Measurements from ENCODE around the gene RBFOX2. TPM values are rescaled to one million over a fixed set of nuclear protein-coding genes. Genes with fewer than 3 reads are reported as not detected.

Gene RBFOX2
- total and polyA plus RNA-seq, 2 donors (not counting 3 experiments of a cell fraction or from before 2014, with no cell fraction given), result 125 to 142 TPM

GRCh38 chr22:35998748-35999147 lies 29.9 kb downstream of the RBFOX2 start:
- Histone ChIP-seq H3K4me2 (ENCODE audit: insufficient read depth, low read length) (no peak overlapping the region), H3K9me1 (replicated peaks; ENCODE audit: control insufficient read depth, extremely low read depth, insufficient read depth, low read length) (no peaks in the 10 kb centered on the region), H3K27me3 (ENCODE audit: control insufficient read depth in 2 of 2, insufficient read depth in 2 of 2, low read length in 2 of 2) (no peaks in the 10 kb centered on the region), H3K27ac (ENCODE audit: insufficient read depth, low read depth, low read length) (no peak overlapping the region), H3K4me3 (replicated peaks in 1 of 3; ENCODE audit: insufficient read depth in 1 of 3, low read depth in 1 of 3, low read length in 3 of 3) (no peak overlapping the region), H4K20me1 (replicated peaks; ENCODE audit: control insufficient read depth, extremely low read depth, insufficient read depth, low read length) (no peaks in the 10 kb centered on the region), H2AFZ (ENCODE audit: low read depth, low read length) (no peak overlapping the region), H3K36me3 (ENCODE audit: control insufficient read depth in 2 of 2, extremely low read depth in 1 of 2, insufficient read depth in 2 of 2, low read length in 2 of 2) (no peaks in the 10 kb centered on the region), H3K9me3 (replicated peaks; ENCODE audit: control insufficient read depth, insufficient read depth, low read length) (no peaks in the 10 kb centered on the region), H3K4me1 (ENCODE audit: control insufficient read depth, extremely low read depth, insufficient read depth, low read length) (peaks cover 24% of the 10 kb centered on the region), H3K9ac (replicated peaks; ENCODE audit: extremely low read depth, insufficient read depth, low read length) (no peak overlapping the region), H3K79me2 (ENCODE audit: control insufficient read depth, insufficient read depth, low read length) (peaks cover 26% of the 10 kb centered on the region)
- DNase-seq (ENCODE audit: low read depth, low spot score), result no peak
- dilution Hi-C loops (cut with MboI; ENCODE audit: extremely low pct_ligation_motif_present, low sequenced_read_pairs) (no loop called here), intact Hi-C loops (cut with micrococcal nuclease) (loop anchor here (5.0 kb wide), 1 partner anchor 36 kb away; no protein-coding TSS in a partner anchor)
- BruUV-seq (replicated peaks), result no TSS peak
- FAIRE-seq, result no peak
- CTCF ChIA-PET, result interaction anchor here (1.7 to 2.4 kb wide), 2 partner anchors 12 to 16 kb away, joined by 4 to 10 read pairs; no protein-coding TSS in a partner anchor
- TF ChIP-seq MYC (IDR thresholded peaks at IDR 0.05; ENCODE audit: low read depth, low read length) (no peak), JUN (IDR thresholded peaks at IDR 0.05; ENCODE audit: borderline replicate concordance, insufficient read depth, insufficient read length, low read depth) (no peak), CTCF (IDR thresholded peaks at IDR 0.05; ENCODE audit: extremely low read depth in 1 of 2, insufficient read depth in 1 of 2, low read depth in 1 of 2, low read length in 2 of 2) (no peak), GATA2 (IDR thresholded peaks at IDR 0.05; ENCODE audit: insufficient read depth, insufficient read length, low read depth, low read length) (no peak), POLR2A (IDR thresholded peaks at IDR 0.05; ENCODE audit: low read depth, low read length) (no peak), POLR2AphosphoS5 (IDR thresholded peaks at IDR 0.05; ENCODE audit: insufficient read depth, low read depth, low read length) (no peak), EZH2 (IDR thresholded peaks at IDR 0.05; ENCODE audit: borderline replicate concordance, low read depth, low read length, severe bottlenecking) (no peak), FOS (IDR thresholded peaks at IDR 0.05; ENCODE audit: borderline replicate concordance, insufficient read depth, low read length) (no peak), MAX (IDR thresholded peaks at IDR 0.05; ENCODE audit: insufficient read depth, insufficient read length) (no peak)
- POLR2A ChIA-PET, result no interaction called here
